Colonic mucosa (tissue), 4 donors: ENCODE data around the gene SMIM31. TPM values are rescaled to one million over a fixed set of nuclear protein-coding genes. Genes with fewer than 3 reads are reported as not detected.

Experiments used
- DNase-seq: peaks from one replicate; pipeline ENCODE4 v3.0.0-alpha.2; 2020
- H3K27ac ChIP-seq: fragments of 200-600 bp; one replicate; pipeline ENCODE4 v1.8.0; 2021
- H3K27me3 ChIP-seq: fragments of 200-600 bp; one replicate; pipeline ENCODE4 v1.8.0; 2021
- H3K36me3 ChIP-seq: fragments of 200-600 bp; one replicate; pipeline ENCODE4 v1.8.0; 2021
- H3K4me1 ChIP-seq: fragments of 200-600 bp; one replicate; pipeline ENCODE4 v1.8.0; 2021; ENCODE audit warnings: mild to moderate bottlenecking
- H3K4me3 ChIP-seq: fragments of 200-600 bp; one replicate; pipeline ENCODE4 v1.8.0; 2021
- H3K9ac ChIP-seq, 2 donors: one replicate each; pipeline ENCODE4 v1.7.0; 2013; ENCODE audit warnings: control low read depth in 2 of 2, low read depth in 2 of 2, low read length in 2 of 2
- H3K9me3 ChIP-seq: fragments of 200-600 bp; one replicate; pipeline ENCODE4 v1.8.0; 2021
- CTCF ChIP-seq: fragments of 200-600 bp; IDR thresholded peaks from one replicate; pipeline ENCODE4 v1.8.0; 2022; ENCODE audit warnings: antibody characterized with exemption, mild to moderate bottlenecking
- intact Hi-C: fragments of 100-400 bp; cut with DNase I; formaldehyde crosslinking; loops from one replicate; pipeline ENCODE4 v1.14.1; 2022
- total RNA-seq, 2 donors: library from RNA; stranded (reverse); fragmentation: NEBNext Ultra II Directional in 1 of 2; extraction: Animal tissue kit (Norgen Biotek cat#: 25700) in 1 of 2; gene quantifications; one replicate each; pipeline ENCODE4 v1.2.1, GENCODE V29; 2021
- donor health status: healthy.
- donor health status: DM: no; HTN: no; CAD: no.
- donor health status: DM: no; HTN: no; CAD: no.

SMIM31 gene
- total RNA-seq, 2 donors from 2014 or later = 21.0 to 31.0 TPM

DNA sequence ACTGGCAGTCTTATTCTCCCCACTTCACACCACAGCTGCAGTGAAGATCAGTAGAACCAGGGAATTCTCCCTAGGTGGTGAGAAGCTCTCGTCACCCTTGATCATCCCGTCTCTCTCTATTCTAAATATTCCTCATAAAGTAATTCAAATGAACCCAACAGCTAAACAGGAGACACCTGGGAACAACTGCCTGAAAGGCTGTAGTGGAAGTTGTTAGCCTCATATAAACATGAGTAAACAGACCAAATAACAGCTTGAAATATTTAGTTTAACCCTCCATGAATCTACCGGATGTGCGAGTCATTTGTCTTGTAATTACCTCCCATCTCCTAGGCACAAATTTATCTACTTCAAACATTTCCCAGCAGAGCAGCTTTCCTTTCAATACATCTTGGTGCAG lies 92.6 kb downstream of the SMIM31 start:
- TF ChIP-seq CTCF = no peak
- H3K27me3 ChIP-seq = no peaks in the 10 kb centered on the region
- no peaks in the 10 kb centered on the region for H3K36me3 ChIP-seq
- no peak overlapping the region for H3K4me3 ChIP-seq
- no peaks in the 10 kb centered on the region for H3K9me3 ChIP-seq
- no peak overlapping the region for H3K27ac ChIP-seq
- no peaks in the 10 kb centered on the region for H3K4me1 ChIP-seq
- no peak for DNase-seq
- H3K9ac ChIP-seq = no peak overlapping the region
- intact Hi-C loops = no loop called here

DNA sequence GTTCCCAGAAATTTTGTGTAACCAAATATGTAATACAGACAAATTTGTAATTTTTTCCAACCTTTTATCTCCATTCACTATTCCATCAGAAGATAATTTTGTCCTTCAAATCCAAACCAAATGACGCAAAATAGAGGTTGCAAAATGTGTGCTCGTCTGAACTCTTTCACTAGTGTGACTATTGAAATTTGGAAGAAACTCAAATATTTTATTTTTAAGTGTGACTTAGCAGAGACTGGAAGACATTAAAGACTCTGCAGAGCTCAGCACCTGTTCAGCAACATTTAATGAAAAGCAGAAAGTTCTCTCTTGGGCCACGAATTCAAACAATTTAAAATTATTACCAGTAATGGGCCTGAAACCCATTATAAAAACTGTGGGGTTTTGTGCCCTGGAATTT lies 93.1 kb downstream of the SMIM31 start:
- TF ChIP-seq CTCF = no peak

GRCh38 chr4:164847967-164848649 lies 94.2 kb downstream of the SMIM31 start:
- H3K4me3 ChIP-seq = no peak overlapping the region
- no peak overlapping the region for H3K27ac ChIP-seq
- no peaks in the 10 kb centered on the region for H3K36me3 ChIP-seq
- TF ChIP-seq CTCF = no peak
- H3K9ac ChIP-seq = no peak overlapping the region
- intact Hi-C loops = no loop called here
- H3K9me3 ChIP-seq = no peaks in the 10 kb centered on the region
- H3K27me3 ChIP-seq = no peaks in the 10 kb centered on the region
- DNase-seq = no peak
- H3K4me1 ChIP-seq = no peaks in the 10 kb centered on the region

More for the DNA sequence above, 93.1 kb downstream of the SMIM31 start:
- intact Hi-C loops = no loop called here
- no peak for DNase-seq
- Histone ChIP-seq H3K36me3 (no peaks in the 10 kb centered on the region), H3K9me3 (no peaks in the 10 kb centered on the region), H3K9ac (no peak overlapping the region), H3K27me3 (no peaks in the 10 kb centered on the region), H3K4me1 (no peaks in the 10 kb centered on the region), H3K27ac (no peak overlapping the region), H3K4me3 (no peak overlapping the region)

Other genes starting within 250 kb of the SMIM31 start
- gene APELA, start 123.0 kb downstream of the SMIM31 start, total RNA-seq = not detected
- under 1 TPM in 1 of 2 donors, not detected in 1; 0.49 TPM for gene TRIM61, start 223.5 kb downstream of the SMIM31 start, total RNA-seq